NCI-H1048 (cell line): ENCODE results near the gene HMOX1.
"Not testable (repeated sequence)": the region's sequence is repeated elsewhere in the genome, so short reads cannot be mapped to it uniquely, and the experiment has no call there.

Experiments
- DNase-seq: peaks from one replicate; lab custom pipeline; 2025; lab: John Stamatoyannopoulos, UW

The HMOX1 gene

DNA sequence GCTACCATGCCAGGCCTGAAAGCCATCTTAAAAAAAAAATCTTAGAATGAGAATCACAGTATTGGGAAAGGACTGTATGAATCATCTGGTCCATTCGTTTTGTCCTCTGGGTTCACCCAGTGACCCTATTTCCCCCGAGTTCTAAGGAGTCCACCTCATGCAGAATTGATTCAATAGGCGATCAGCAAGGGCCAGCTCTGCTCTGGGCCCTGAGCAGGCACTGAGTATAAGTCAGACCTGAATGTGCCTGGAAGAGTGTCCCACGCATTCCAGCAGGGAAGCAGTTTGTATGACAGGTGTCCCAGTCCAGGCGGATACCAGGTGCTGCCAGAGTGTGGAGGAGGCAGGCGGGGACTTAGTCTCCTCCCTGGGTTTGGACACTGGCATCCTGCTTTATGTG lies 883 bp upstream of the HMOX1 start:
- no peak for DNase-seq

DNA sequence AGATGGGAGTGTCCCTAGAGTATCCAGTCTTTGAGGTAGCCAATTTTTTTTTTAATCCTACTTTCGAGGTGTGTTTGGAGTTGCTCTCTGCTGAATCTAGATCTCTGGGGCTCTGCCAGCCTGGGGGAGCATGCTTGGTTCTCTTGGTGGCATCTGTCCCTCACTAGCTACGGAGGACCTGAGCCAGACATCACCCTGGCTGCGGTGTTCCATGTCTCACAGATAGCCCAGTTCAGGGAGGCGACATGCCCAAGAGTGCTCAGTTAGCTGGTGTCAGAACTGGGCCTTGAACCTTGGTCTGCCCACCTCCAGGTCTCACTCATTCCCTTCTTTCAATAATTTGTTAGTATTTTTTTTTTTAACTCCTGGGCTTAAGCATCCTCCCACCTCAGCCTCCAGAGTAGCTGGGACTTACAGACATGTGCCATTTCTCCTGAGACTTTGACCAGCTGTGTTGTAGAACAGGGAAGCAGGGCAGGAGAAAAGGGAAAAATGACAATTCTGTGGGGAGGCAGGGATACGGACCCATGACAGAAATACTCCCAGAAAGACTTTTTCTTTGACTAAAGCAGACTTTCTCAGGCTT lies 621 bp downstream of the HMOX1 start:
- DNase-seq = no peak

DNA sequence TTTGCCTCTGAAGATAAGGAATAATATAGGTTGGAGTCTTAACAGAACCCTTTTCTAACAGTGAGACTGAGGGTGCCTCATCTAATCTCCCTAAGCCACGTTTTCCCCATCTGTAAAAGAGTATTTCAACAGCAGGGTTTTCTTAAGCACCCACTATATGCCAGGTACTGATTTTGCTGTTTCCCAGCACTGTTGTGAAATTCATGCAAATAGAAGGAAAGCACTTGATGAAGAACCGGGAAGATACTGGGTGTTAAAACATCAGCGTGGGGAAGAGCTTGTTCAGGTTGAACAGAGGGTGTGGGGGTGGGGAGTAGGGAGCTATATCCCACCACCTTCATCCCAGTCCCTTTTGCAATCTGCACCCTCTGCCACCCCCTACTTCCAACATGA lies 2.8 kb downstream of the HMOX1 start:
- no peak for DNase-seq

DNA sequence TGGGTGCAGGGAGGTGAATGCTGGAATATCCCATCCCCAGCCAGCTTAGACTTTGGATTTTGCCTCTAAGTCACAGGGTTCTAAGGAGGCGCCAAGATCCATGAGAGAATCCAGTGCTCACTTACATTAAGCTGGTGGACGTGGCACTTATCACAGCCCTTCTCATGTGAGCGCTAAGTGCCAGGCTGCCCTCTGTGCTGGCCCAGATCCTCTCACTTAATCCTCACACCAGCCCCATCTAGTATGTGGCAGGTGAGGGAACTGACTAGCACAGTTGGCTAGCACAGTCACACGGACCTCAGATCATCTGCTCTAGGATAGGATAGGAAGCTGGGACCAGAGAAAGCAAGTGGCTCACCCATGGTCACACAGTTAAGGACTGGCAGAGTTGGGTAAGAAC lies 3.6 kb downstream of the HMOX1 start:
- no peak for DNase-seq

DNA sequence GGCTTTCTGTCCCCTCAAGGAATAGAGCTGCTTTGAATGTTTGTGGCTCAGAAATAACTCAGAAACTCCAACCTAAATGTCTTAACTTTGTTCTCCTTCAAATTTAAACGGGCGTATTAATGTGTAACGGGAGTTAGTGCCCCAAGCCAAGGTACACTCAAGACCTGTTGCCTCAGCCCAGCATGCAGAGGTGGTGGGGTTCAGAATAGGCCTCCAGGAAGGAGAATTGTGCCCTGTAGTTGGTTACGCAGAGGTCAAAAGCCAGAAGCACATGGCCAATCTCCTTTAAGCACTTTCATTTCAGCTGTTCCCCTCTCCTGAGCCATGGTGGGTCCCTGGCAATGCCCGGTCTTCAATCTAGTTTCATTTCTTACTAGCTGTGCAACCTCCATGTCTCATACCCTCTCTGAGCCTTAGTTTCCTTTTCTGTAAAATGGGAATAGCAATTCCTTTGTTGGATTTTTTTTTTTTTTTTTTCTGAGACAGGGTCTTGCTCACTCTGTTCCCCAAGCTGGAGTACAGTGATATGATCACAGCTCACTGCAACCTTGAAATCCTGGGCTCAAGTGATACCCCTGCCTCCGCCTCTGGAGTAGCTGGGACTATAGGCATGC lies 4.2 kb downstream of the HMOX1 start:
- no peak for DNase-seq

DNA sequence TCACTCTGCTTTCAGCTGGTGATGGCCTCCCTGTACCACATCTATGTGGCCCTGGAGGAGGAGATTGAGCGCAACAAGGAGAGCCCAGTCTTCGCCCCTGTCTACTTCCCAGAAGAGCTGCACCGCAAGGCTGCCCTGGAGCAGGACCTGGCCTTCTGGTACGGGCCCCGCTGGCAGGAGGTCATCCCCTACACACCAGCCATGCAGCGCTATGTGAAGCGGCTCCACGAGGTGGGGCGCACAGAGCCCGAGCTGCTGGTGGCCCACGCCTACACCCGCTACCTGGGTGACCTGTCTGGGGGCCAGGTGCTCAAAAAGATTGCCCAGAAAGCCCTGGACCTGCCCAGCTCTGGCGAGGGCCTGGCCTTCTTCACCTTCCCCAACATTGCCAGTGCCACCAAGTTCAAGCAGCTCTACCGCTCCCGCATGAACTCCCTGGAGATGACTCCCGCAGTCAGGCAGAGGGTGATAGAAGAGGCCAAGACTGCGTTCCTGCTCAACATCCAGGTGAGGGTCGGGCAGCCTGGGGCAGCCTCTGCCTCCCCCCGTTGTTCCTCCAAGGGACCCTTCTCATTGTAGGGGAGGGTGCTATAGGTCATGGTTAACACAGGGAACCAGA lies 5.9 kb downstream of the HMOX1 start:
- DNase-seq = no peak

DNA sequence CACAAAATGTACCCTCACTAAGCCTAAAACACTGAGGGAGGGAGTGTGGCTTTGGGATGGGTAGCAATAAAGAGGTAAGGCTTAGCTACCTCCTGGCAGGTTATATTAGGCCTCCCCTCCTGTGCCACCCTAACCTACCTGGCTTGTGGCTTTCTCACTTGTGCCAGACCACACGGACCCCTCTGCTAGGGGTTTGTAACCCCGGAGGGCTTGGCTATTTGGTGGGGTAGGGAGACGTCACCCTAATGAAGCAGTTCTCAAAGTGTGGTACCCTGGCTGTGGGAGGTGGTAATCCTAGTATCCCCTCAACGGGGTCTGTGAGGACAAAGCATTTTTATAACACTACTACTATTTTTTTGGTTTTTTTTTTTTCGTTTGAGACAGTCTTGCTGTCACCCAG lies 10.0 kb downstream of the HMOX1 start:
- no peak for DNase-seq

DNA sequence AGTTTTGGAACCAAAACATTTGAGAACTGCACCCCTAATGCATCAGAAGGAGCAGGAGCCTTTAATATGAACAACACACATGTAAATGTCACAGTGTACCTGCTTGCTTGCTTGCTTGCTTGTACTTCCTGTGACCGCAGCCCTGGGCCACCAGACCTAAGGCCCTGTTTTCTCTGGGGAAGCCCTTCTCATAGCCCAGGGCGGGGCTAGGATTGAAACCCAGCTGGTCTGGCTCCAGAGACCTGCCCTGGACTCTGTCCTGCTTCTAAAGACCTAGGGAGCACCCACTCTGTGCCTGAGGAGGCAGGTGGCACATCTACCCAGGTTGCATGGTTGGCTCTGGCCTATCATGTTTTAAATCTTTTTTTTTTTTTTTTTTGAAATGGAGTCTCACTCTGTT lies 11.5 kb downstream of the HMOX1 start:
- DNase-seq = no peak

DNA sequence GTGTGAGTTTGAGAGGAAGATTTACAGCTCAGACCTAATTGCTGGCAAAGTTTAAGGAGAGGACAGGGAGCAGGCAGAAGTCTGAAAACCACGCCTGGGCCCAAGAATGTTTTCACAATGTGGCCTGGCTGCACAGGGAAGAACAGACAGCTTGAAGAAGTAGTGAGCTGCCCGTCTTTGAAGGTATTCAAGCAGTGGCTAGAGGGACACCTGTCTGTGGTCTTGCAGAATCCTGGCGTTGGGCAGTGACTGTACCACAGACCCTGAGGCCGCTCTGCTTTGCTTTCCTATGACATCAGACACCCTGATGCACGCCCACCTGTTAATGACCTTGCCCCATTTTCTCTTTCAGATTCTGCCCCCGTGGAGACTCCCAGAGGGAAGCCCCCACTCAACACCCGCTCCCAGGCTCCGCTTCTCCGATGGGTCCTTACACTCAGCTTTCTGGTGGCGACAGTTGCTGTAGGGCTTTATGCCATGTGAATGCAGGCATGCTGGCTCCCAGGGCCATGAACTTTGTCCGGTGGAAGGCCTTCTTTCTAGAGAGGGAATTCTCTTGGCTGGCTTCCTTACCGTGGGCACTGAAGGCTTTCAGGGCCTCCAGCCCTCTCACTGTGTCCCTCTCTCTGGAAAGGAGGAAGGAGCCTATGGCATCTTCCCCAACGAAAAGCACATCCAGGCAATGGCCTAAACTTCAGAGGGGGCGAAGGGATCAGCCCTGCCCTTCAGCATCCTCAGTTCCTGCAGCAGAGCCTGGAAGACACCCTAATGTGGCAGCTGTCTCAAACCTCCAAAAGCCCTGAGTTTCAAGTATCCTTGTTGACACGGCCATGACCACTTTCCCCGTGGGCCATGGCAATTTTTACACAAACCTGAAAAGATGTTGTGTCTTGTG lies 12.5 kb downstream of the HMOX1 start:
- no peak for DNase-seq

DNA sequence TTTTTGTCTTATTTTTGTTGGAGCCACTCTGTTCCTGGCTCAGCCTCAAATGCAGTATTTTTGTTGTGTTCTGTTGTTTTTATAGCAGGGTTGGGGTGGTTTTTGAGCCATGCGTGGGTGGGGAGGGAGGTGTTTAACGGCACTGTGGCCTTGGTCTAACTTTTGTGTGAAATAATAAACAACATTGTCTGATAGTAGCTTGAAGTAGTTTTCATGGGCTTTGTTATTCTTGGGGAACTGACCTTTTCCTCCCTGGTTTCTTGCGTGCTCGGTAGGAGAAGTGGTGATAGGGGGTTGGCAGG lies 13.1 kb downstream of the HMOX1 start:
- no peak for DNase-seq

DNA sequence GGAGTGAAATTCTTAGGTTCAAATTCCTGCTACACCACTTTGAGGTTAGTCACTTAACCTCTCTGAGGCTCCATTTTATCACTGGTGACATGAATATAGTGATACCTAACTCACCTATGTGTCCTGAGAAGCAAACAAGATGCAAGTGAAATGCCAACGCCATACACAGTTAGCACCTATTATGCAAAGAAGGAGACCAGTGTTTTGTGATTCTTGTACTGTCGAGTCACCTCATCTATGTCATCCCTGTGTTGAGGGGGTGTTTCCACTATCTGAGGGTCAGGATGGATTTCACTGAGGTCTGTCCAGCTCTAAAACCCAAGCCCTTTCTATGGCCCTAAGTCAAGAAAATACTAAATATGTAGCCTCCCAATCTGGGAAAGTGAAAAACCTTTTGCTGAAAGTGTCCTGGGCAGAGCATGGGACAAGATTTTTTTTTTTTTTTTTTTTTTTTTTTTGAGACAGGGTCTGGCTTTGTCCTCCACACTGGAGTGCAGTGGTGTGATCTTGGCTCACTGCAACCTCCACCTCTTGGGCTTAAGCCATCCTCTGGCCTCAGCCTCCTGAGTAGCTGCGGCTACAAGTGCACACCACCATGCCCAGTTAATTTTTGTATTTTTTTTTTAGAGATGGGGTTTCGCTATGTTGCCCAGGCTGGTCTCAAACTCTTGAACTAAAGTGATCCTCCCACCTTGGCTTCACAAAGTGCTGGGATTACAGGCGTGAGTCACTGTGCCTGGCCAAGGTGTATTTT lies 14.1 kb downstream of the HMOX1 start:
- DNase-seq = no peak

DNA sequence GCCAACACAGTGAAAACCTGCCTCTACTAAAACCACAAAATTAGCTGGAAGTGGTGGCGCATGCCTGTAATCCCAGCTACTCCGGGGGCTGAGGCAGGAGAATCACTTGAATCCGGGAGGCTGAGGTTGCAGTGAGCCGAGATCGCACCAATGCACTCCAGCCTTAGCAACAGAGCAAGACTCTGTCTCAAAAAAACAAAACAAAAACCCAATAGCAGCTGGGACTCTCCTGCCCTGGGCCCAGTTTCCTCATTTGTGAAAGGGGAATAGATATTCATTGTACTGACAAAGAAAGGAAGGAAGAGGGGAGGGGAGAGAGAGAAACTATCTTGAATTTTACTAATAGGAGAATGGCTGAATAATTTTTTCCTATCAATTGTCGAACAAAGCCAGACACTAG lies 15.7 kb downstream of the HMOX1 start:
- DNase-seq = not testable (repeated sequence)

DNA sequence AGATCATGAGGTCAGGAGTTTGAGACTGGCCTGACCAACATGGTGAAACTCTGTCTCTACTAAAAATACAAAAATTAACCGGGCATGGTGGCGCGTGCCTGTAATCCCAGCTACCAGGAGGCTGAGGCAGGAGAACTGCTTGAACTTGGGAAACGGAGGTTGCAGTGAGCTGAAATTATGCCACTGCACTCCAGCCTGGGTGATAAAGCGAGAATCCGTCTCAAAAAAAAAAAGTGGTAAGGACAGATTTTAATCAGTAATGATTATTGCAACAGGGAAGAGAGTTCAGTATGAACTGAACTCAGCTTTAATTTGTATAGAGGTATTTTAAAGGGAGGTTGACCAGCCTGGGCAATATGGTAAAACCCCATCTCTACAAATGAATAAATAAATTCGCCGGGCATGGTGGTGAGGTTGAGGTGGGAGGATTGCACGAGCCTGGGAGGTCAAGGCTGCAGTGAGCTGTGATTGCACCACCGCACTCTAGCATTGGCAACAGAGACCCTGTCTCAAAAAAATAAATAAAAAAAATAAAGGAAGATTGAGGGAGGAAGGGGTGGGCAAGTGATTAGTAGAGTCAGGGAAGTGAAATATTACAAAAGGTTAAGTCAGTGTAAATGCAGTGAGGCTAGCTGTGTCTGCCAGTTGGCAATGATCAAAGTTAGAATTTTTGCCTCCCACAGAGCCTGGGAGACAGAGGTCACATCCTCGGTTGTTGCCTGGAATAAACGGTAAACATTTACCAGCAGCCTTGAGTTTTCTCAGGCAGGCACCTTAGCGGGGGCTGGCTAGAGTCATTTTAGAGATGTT lies 16.4 kb downstream of the HMOX1 start:
- no peak for DNase-seq

DNA sequence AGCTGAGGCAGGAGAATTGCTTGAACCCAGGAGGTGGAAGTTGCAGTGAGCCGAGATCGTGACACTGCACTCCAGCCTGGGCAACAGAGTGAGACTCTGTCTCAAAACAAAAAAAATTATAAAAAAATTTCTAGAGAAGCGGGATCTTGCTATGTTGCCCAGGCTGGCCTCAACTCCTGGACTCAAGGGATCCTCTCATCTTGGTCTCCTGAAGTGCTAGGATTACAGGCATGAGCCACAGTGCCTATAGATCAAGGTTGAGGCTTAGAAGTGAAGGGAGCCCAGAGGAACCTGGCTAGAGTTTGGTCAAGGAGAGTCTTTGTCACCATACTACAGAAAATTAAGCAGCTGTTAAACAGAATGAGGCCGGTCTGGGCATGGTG lies 17.7 kb downstream of the HMOX1 start:
- no peak for DNase-seq

DNA sequence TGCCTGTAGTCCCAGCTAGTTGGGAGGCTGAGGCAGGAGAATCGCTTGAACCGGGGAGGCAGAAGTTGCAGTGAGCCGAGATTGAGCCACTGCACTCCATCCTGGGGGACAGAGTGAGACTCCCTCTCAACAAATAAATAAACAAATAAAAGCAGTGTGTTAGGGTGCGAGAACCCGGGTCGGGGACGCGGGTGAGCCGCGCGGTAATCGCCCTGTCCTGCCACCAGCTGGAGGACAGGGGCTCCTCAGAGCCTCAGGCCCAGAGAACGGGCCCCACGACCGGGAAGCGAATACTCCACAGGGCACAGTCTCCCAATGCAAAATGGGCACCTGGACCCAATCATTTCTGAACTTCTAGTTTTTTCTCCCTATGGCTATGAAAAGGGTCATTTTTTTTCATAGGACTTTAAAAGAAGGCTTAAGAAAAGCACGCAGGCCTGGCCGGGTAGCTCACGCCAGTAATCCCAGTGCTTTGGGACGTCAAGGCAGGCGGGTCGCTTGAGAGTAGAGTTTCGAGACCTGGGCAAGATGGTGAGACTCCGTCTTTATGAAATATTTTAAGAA lies 18.3 kb downstream of the HMOX1 start:
- no peak for DNase-seq

DNA sequence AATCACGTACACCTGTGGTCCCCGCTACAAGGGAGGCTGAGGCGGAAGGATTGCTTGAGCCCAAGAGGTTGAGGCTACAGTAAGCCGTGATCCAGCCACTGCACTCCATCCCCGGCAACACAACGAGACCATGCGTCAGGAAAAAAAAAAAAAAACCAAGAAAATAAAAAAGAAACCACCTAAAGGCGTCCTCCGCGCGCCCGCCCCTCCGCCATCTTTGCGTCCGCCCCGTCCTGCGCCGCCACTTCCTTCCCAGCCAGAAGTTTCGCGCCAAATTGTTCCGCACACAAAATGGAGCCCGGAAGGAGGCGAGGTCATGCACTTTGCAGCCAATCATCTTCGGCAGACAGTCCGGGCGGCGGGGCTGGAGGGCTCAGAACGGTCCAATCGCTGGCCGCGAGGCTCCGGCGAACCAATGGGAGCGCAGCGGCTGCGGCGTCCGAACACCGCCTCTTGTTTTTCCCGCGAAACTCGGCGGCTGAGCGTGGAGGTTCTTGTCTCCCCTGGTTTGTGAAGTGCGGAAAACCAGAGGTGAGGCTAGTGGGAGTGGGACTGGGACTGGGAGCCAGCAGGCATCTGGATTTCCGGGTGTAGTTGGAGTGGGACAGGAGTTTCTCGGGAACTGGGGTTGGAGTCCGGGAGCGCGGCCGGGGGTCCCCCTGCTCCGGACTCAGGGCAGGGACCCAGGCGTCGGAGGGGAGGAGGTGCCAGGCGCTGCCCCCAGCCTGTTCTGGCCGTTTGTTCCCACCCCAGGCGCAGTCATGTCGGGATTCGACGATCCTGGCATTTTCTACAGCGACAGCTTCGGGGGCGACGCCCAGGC lies 19.0 kb downstream of the HMOX1 start, which contains the start of gene MCM5:
Gene MCM5 (plus strand): TSS at position 463 of the 823 bp plus-strand sequence. CDS start 299 bp downstream, at position 762.
- DNase-seq = peak; percentile 97

DNA sequence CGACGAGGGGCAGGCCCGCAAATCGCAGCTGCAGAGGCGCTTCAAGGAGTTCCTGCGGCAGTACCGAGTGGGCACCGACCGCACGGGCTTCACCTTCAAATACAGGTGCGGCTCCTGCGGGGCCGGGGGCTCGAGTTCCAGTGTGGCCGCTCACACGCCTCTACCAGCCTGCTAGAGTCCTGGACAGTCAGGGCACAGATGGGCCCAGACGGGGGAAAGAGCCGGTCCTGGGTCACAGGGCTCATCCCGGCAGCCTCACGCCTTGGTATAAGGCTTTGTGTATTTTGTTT lies 19.6 kb downstream of the HMOX1 start:
- no peak for DNase-seq

DNA sequence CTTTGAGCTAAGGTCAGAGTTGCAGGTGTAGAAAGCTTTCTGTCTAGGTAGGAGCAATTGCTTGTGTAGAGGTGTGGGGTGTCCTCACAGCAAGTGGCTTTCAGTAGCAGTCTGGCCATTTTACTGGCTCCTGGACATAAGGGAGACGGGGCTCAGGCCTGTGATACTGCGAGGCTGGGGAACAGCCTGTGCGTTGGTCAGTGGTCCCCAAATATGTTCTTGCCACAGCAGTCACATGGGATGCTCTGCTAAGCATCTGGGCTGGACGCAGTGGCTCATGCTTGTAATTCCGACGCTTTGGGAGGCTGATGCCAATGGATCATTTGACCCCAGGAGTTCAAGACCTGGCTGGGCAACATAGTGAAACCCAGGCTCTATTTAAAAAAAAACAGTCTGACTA lies 21.0 kb downstream of the HMOX1 start:
- no peak for DNase-seq

DNA sequence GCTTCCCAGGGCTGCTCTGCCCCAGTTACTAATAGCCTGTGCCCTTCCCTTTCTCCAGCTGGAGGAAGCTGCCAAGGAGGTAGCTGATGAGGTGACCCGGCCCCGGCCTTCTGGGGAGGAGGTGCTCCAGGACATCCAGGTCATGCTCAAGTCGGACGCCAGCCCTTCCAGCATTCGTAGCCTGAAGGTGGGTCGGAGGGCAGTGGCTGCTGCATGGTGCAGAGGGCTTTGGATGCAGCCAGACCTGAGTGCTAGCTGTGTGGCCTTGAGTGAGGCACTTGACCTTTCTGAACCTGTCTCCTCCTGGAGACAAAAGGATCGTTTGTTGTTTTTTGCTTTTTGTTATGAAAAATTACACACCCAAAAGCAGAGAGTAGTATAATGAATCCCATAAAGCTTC lies 22.5 kb downstream of the HMOX1 start:
- DNase-seq = no peak

DNA sequence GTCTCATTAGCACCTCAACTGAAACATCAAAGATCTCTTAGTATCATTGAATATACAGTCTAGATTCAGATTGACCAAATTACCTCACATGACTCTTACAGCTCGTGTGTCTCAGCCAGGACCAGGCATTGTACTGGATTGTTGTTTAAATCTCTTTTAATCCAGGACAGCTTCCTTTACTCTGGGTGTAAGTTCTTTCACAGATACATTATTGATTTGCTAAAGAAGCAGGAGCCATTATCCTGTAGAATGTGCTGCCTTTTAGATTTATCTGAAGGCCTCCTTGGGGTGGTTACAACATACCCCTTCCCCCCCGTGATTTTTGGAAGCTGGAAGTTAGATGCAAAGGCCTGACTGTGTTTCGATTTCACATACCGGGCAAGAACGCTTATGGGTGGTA lies 23.3 kb downstream of the HMOX1 start:
- DNase-seq = no peak
